SK-N-MC (cell line): Measurements from ENCODE around the gene KRTAP5-8.

ENCODE experiments used
- DNase-seq: peaks from one replicate; pipeline ENCODE4 v3.0.0-alpha.2; 2011; ENCODE audit warnings: low read depth, low spot score
- H3K27ac ChIP-seq: fragments of 200-600 bp; sonication (generic); 2 replicates; pipeline ENCODE4 v1.5.1; 2016; ENCODE audit warnings: mixed run types
- H3K36me3 ChIP-seq: fragments of 200-600 bp; sonication (generic); 2 replicates; pipeline ENCODE4 v1.6.1; 2017; ENCODE audit warnings: antibody characterized with exemption, low read length, mixed read lengths; ENCODE audit not compliant: insufficient read depth
- H3K4me3 ChIP-seq: fragments of 200-600 bp; sonication (generic); 2 replicates; pipeline ENCODE4 v1.5.1; 2016
- H3K9ac ChIP-seq: fragments of 200-600 bp; sonication (generic); 2 replicates; pipeline ENCODE4 v1.8.0; 2017; ENCODE audit warnings: mixed run types, mixed read lengths; ENCODE audit not compliant: insufficient read length
- H3K9me3 ChIP-seq: fragments of 200-600 bp; sonication (generic); 2 replicates; pipeline ENCODE4 v1.6.1; 2017; ENCODE audit warnings: low read depth, mild to moderate bottlenecking, antibody characterized with exemption, low read length, moderate library complexity, mixed read lengths
- EZH2 ChIP-seq: fragments of 200-600 bp; sonication (generic); IDR thresholded peaks from one replicate; pipeline ENCODE4 v1.6.1; 2017; ENCODE audit warnings: antibody characterized with exemption
- FOXP2 ChIP-seq: optimal IDR thresholded peaks from 2 replicates; pipeline ENCODE3; 2011; ENCODE audit warnings: mild to moderate bottlenecking, moderate library complexity; ENCODE audit not compliant: insufficient read depth; ENCODE audit errors: extremely low read length, control extremely low read depth
- POLR2AphosphoS5 ChIP-seq: IDR thresholded peaks from 2 replicates; pipeline ENCODE4 v1.6.1; 2012; ENCODE audit warnings: mild to moderate bottlenecking, low read depth, low read length, borderline replicate concordance

Gene KRTAP5-8

GRCh38 chr11:71495286-71496230 lies 42.3 kb upstream of the KRTAP5-8 start:
- TF ChIP-seq POLR2AphosphoS5 (no peak), EZH2 (no peak), FOXP2 (no peak)
- H3K4me3 ChIP-seq = no peak overlapping the region
- DNase-seq = no peak
- H3K27ac ChIP-seq = no peak overlapping the region
- no peak overlapping the region for H3K9ac ChIP-seq
- H3K9me3 ChIP-seq = no peaks in the 10 kb centered on the region
- H3K36me3 ChIP-seq = peaks cover 10% of the 10 kb centered on the region; the same call in 1 of the 2 replicates

DNA sequence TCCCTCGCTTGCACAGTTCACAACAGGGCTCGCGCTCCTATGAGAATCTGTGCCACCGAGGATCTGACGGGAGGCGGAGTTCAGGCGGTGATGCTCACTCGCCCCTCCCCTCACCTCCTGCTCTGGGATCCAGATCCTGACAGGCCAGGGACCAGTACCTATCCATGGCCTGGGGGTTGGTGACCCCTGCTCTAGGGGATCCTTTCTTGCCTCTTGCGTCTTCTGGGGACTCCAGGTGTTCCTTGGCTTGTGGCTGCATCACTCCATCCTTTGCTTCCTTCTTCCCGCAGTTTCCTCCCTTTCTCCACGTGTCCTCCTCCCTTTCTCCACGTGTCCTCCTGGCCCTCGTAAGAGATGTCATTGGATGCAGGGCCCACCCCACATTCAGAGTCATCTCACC lies 41.4 kb upstream of the KRTAP5-8 start:
- TF ChIP-seq POLR2AphosphoS5 (no peak), EZH2 (no peak), FOXP2 (no peak)
- Histone ChIP-seq H3K4me3 (no peak overlapping the region), H3K27ac (no peak overlapping the region), H3K9me3 (no peaks in the 10 kb centered on the region), H3K9ac (no peak overlapping the region), H3K36me3 (peaks cover 10% of the 10 kb centered on the region; the same call in 1 of the 2 replicates)
- no peak for DNase-seq

DNA sequence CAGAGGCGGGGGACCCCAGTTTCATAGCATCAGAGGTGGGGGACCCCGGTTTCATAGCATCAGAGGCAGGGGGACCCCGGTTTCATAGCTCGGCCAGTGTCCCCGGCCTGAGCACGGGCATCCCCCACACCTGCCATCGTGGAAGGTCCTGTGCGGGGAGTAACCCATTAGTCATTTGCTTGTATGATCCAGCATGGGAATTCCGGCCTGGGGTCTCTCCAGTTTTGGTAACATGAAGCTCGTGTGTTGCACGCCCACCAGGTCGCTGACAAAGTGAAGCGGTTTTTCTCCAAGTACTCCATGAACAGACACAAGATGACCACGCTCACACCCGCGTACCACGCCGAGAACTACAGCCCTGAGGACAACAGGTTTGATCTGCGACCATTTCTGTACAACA lies 39.7 kb upstream of the KRTAP5-8 start:
- no peaks in the 10 kb centered on the region for H3K9me3 ChIP-seq
- no peak for DNase-seq
- H3K27ac ChIP-seq = no peak overlapping the region
- no peak overlapping the region for H3K9ac ChIP-seq
- no peak for TF ChIP-seq POLR2AphosphoS5
- no peak for TF ChIP-seq FOXP2
- TF ChIP-seq EZH2 = no peak
- peaks cover 10% of the 10 kb centered on the region; the same call in 1 of the 2 replicates for H3K36me3 ChIP-seq
- no peak overlapping the region for H3K4me3 ChIP-seq

DNA sequence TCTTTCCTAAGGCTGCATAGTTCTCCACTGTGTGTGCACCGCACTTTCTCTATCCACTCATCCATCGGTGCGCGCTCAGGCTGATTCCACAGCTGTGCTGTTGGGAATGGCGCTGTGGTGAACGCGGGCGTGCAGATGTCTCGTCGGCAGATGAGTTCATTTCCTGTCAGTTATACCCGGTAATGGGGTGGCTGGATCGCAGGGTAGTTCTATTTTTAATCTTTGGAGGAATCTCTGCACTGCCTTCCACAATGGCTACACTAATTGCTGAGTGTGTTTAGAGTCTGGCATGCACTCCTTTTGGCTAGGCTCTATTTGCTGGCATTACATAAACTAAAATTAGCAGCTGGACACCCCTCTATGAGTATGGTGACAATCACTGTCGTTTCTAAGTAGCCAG lies 38.7 kb upstream of the KRTAP5-8 start:
- no peaks in the 10 kb centered on the region for H3K9me3 ChIP-seq
- TF ChIP-seq POLR2AphosphoS5 = no peak
- no peak for TF ChIP-seq FOXP2
- no peak for TF ChIP-seq EZH2
- H3K27ac ChIP-seq = no peak overlapping the region
- no peak for DNase-seq
- H3K36me3 ChIP-seq = peaks cover 10% of the 10 kb centered on the region; the same call in 1 of the 2 replicates
- no peak overlapping the region for H3K4me3 ChIP-seq
- H3K9ac ChIP-seq = no peak overlapping the region

DNA sequence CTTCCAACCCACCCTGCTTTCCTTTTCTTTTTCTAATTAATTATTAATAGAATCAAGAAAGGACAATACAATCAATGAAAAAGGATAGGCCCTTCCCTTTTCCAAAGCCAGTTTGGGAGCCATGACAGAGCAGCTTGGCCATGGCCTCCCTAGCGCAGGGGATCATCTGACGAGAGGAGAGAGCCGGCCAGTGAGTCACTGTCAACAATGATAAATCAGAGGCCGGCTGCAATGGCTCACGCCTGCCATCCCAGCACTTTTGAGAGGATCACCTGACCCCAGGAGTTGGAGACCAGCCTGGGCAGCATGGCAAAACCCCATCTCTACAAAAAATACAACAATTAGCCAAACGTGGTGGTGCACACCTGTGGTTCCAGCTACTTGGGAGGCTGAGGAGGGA lies 38.3 kb upstream of the KRTAP5-8 start:
- no peak for TF ChIP-seq EZH2
- no peaks in the 10 kb centered on the region for H3K9me3 ChIP-seq
- no peak for DNase-seq
- H3K9ac ChIP-seq = no peak overlapping the region
- peaks cover 10% of the 10 kb centered on the region; the same call in 1 of the 2 replicates for H3K36me3 ChIP-seq
- H3K27ac ChIP-seq = no peak overlapping the region
- H3K4me3 ChIP-seq = no peak overlapping the region

DNA sequence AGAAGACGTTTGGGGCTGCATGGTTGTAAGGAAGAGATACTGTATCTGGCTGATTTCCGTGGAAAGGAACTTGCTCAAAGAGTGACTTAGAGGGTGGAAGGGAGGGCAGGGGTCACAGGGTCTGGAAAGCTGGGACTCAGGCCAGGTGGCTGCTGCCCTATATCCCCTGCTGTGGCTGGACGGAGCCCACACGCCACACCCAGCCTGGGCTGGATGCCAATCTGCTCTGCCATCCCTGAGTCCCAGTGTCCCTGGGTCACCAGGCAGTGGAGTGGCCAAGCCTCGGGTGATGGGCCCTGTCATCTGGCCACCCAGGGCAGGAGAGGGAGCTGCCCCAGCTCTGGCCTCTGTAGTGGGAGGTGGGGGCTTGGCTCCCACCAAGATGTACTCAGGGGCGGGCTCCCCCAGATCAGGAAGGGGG lies 37.2 kb upstream of the KRTAP5-8 start:
- TF ChIP-seq EZH2 (no peak), FOXP2 (no peak), POLR2AphosphoS5 (no peak)
- Histone ChIP-seq H3K9me3 (no peaks in the 10 kb centered on the region), H3K27ac (no peak overlapping the region), H3K4me3 (no peak overlapping the region), H3K36me3 (peaks cover 10% of the 10 kb centered on the region; the same call in 1 of the 2 replicates), H3K9ac (no peak overlapping the region)
- DNase-seq = no peak

GRCh38 chr11:71501071-71501985 lies 36.5 kb upstream of the KRTAP5-8 start:
- H3K9me3 ChIP-seq = no peaks in the 10 kb centered on the region
- no peak overlapping the region for H3K27ac ChIP-seq
- H3K9ac ChIP-seq = no peak overlapping the region
- H3K4me3 ChIP-seq = no peak overlapping the region
- H3K36me3 ChIP-seq = peaks cover 10% of the 10 kb centered on the region; the same call in 1 of the 2 replicates
- no peak for DNase-seq
- no peak for TF ChIP-seq POLR2AphosphoS5
- TF ChIP-seq EZH2 = no peak
- no peak for TF ChIP-seq FOXP2

GRCh38 chr11:71502026-71502425 lies 35.8 kb upstream of the KRTAP5-8 start:
- no peak for TF ChIP-seq POLR2AphosphoS5
- TF ChIP-seq FOXP2 = no peak
- TF ChIP-seq EZH2 = no peak
- Histone ChIP-seq H3K36me3 (peaks cover 10% of the 10 kb centered on the region; the same call in 1 of the 2 replicates), H3K9ac (no peak overlapping the region), H3K4me3 (no peak overlapping the region), H3K27ac (no peak overlapping the region), H3K9me3 (no peaks in the 10 kb centered on the region)
- no peak for DNase-seq
